ENCODE data around the gene NEDD8.

DNA sequence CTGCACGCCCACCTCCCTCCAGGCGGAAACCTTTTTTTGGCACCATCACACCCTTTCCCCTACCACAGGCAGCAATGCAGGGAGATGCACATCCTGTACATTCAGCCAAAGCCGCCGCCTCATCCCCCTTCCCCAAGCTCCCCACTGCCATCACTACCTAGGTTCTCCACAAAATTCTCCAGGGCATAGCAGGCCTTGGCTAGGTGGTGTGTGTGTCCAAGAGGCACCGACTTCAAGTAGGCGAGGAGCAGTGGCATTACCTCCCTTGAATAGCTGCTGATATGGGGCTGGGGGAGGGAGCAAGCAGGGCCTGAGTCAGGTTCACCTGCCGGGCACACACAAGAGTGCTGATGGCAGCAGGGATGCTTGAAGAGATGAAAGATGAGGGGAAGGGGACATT is 47.1 kb downstream of the NEDD8 start:
- TF ChIP-seq, protein P1, sequence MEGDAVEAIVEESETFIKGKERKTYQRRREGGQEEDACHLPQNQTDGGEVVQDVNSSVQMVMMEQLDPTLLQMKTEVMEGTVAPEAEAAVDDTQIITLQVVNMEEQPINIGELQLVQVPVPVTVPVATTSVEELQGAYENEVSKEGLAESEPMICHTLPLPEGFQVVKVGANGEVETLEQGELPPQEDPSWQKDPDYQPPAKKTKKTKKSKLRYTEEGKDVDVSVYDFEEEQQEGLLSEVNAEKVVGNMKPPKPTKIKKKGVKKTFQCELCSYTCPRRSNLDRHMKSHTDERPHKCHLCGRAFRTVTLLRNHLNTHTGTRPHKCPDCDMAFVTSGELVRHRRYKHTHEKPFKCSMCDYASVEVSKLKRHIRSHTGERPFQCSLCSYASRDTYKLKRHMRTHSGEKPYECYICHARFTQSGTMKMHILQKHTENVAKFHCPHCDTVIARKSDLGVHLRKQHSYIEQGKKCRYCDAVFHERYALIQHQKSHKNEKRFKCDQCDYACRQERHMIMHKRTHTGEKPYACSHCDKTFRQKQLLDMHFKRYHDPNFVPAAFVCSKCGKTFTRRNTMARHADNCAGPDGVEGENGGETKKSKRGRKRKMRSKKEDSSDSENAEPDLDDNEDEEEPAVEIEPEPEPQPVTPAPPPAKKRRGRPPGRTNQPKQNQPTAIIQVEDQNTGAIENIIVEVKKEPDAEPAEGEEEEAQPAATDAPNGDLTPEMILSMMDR (conservative IDR thresholded peaks at IDR 0.05 in 1 of 2, IDR thresholded peaks at IDR 0.05 in 1 of 2; ENCODE audit: low read depth in 1 of 2, low read length in 2 of 2), result no peak
- TF ChIP-seq EZH2 (IDR thresholded peaks at IDR 0.05; ENCODE audit: low read length, missing control alignments), result no peak

Measured in fibroblast of lung (primary cell).